ENCODE measurements around the gene TAF11L2.
"Not testable (repeated sequence)": the region's sequence is repeated elsewhere in the genome, so short reads cannot be mapped to it uniquely, and the experiment has no call there.

TAF11L2 gene

DNA sequence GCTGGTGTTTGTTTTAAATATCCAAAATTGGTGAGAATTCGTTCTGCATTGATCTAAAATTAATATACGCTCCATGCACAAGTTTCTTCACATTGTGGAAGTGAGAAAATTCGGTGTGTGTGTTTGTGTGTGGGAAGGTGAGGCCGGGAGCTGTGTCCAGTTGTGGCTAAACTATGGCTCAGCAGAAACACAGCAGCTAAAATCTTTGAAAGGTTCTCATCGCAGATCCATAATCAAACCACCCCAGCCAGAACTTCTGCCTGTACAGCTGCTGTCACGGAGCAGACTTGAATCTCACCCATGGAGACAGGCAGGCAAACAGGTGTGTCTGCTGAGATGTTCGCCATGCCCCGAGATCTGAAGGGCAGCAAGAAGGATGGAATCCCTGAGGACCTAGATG lies at the start of gene TAF11L2:
Gene TAF11L2, plus strand, starts transcription at position 301 of the 400 bp plus-strand sequence.
- DNase-seq, result not testable (repeated sequence)

- no peak for DNase-seq
Measured at GRCh38 chr5:17448877-17449276, 49.2 kb upstream of the TAF11L2 start.

- DNase-seq, result no peak
Measured at GRCh38 chr5:17452936-17453335, 45.1 kb upstream of the TAF11L2 start.

GRCh38 chr5:17455942-17456341 lies 42.1 kb upstream of the TAF11L2 start:
- DNase-seq, result no peak

- no peak for DNase-seq
Measured at GRCh38 chr5:17461793-17462192, 36.2 kb upstream of the TAF11L2 start.

- no peak for DNase-seq
Measured at GRCh38 chr5:17463653-17464052, 34.4 kb upstream of the TAF11L2 start.

DNA sequence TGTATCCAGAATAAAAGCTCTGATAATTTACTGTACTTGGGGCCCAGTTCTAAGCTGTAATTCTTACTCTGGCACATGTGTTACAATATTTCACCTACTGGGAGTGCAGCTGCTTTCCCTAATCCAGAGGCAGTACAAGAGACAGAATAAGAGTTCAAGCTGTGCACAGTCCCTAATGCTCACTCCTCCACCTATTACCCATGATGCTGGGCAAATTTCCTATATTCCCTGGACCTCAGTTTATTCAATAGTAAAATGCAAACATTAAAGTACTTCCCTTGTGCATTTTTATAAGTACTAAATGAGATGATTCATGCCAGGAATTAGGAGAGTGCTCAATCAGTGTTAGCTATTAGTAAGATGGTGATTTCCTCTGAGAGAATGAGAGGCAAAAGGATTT lies 28.0 kb upstream of the TAF11L2 start:
- no peak for DNase-seq

DNA sequence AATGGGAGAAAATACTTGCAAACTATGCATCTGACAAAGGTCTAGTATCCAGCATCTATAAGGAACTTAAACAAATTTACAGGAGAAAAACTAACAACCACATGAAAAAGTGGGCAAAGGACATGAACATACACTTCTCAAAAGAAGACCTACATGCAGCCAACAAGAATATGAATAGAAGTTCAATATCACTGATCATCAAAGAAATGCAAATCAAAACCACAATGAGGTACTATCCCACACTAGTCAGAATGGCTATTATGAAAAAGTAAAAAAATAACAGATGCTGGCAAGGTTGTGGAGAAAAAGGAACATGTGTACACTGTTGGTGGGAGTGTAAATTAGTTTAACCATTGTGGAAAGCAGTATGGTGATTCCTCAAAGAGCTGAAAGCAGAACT lies 23.0 kb upstream of the TAF11L2 start:
- DNase-seq, result not testable (repeated sequence)

- no peak for DNase-seq
Measured at GRCh38 chr5:17477043-17477442, 21.0 kb upstream of the TAF11L2 start.

- DNase-seq, result no peak
Measured at GRCh38 chr5:17477573-17478265, 20.3 kb upstream of the TAF11L2 start.

GRCh38 chr5:17481378-17481777 lies 16.7 kb upstream of the TAF11L2 start:
- no peak for DNase-seq

DNA sequence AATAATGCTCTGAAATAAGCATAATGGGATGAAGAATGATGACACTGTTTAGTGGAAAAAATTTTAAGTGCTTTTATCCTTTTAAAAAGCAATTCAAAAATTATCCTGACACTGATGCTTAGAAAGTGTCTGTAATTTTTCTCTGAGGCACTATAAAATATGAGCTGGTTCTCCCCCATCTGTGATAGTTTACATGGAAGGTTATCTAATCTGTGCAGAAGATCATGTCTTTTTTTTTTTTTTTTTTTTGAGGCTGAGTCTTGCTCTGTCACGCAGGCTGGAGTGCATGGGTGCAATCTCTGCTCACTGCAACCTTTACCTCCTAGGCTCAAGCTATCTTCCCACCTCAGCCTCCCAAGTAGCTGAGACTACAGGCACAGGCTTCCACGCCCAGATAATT lies 15.2 kb upstream of the TAF11L2 start:
- DNase-seq, result no peak

GRCh38 chr5:17486464-17487173 lies 11.4 kb upstream of the TAF11L2 start:
- not testable (repeated sequence) for DNase-seq

DNA sequence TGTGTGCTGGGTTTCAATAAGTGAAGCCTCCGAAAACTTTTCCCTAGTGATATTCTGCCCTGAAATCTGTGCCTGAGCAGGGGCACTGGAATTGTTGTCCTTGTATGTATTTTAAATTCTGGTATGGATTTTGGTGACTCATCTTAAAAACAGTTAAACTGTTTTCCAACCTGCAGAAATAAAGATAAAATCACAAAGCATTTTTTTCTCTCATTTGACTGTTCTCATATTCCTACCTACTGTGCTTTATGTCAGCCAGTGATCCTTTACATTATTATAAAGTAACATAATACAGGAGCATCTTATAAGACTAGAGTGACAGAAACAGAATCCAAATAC lies 10.9 kb upstream of the TAF11L2 start:
- DNase-seq, result no peak

DNA sequence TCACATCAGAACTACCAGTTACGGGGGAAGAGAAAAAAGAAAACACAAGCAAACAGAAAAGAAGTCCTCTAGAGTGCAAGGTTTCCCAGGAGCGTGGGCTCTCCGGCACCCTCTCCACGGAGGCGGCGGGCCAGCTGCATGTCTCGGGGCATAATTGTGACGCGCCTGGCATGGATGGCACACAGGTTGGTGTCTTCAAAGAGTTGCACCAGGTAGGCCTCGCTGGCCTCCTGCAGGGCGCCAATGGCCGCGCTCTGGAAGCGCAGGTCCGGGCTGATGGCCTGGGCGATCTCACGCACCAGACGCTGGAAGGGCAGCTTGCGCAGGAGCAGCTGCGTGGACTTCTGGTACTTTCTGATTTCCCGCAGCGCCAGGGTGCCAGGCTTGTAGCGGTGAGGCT lies 6.8 kb upstream of the TAF11L2 start:
- not testable (repeated sequence) for DNase-seq

- no peak for DNase-seq
Measured at GRCh38 chr5:17492770-17493169, 5.3 kb upstream of the TAF11L2 start.

DNA sequence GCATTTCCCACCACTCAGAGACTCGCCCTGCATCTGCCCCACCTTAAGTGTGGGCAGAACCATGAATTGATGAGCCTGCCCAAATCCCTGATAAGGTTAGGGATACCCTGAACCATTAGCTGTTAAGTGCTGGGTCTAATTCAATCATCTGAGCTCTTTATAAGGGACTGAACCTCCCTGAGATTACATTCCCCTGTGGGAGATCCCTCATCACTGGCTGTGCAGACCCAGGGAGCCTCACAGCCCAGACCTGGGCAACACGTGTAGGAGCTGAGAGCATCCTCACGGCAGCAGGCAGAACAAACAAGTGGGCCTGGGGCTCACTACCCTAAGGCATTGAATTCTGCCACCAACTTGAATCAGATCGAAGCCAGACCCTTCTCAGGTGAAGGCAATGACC lies 585 bp upstream of the TAF11L2 start:
- no peak for DNase-seq

DNA sequence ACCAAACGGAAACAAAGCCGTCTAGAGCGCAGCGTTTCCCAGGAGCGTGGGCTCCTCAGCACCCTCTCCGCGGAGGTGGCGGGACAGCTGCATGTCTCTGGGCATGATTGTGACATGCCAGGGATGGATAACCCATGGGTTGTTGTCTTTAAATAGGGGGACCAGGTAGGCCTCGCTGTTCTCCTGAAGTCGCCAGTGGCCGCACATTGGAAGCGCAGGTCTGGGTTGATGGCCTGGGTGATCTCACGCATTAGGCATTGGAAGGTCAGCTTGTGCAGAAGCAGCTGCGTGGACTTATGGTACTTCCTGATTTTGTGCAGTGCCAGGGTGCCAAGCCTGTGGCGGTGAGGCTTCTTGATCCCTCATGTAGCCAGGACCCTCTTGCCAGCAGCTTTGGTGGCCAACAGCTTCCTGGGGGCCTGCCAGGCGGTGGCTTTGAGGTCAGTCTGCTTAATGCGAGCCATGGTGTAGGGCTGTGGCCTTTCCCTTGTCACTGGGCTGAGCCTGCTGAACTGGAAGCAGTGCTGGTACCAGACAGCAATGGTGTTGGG lies 13.8 kb downstream of the TAF11L2 start:
- DNase-seq, result no peak

DNA sequence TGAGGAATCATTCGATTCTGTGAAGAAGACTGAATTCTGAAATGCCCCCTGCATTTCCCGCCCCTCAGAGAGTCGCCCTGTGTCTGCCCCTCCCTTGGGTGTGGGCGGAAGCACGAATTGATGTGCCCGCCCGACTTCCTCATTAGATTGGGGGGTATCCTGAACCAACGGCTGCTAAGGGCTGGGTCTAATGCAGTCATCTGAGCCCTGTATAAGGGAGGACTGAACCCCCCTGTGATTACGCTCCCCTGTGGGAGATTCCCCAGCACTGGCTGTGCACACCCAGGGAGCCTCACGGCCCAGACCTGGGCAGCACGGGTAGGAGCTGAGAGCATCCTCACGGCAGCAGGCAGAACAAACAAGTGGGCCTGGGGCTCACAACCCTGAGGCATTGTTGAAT lies 19.5 kb downstream of the TAF11L2 start:
- DNase-seq, result not testable (repeated sequence)

GRCh38 chr5:17518067-17518466 lies 20.0 kb downstream of the TAF11L2 start, which contains the start of gene TAF11L3:
Gene TAF11L3 (plus strand): TSS chr5:17518367.
- DNase-seq, result not testable (repeated sequence)

DNA sequence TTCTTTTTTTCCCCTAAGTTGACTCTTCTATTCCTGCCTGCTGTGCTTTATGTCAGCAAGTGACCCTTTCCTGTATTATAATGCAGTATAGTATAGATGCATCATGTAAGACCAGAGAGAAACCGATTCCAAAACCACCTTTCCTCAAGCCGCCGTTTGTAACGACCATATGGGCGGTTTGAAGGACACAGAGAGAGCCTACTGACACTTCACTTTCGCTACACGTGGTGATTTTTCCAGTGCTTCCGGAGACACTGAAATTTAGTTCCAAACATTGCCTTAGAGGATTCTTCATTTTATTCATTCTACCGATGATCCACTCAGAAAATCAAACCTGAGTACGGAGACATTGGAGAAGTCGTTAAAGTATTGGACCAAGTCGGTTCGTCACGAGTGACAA lies 21.5 kb downstream of the TAF11L2 start:
- DNase-seq, result not testable (repeated sequence)

DNA sequence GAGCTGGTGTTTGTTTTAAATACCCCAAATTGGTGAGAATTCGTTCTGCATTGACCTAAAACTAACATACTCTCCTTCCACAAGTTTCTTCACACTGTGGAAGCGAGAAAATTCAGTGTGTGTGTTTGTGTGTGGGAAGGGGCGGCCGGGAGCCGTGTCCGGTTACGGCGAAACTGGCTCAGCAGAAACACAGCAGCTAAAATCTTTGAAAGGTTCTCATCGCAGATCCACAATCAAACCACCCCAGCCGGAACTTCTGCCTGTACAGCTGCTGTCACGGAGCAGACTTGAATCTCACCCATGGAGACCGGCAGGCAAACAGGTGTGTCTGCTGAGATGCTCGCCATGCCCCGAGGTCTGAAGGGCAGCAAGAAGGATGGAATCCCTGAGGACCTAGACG lies 23.5 kb downstream of the TAF11L2 start, which contains the start of gene TAF11L4:
Gene TAF11L4, plus strand, starts transcription at position 301 of the 400 bp plus-strand sequence.
- not testable (repeated sequence) for DNase-seq

GRCh38 chr5:17524935-17525334 lies 26.9 kb downstream of the TAF11L2 start, which contains the start of gene TAF11L5:
Gene TAF11L5 (plus strand): TSS chr5:17525235.
- not testable (repeated sequence) for DNase-seq

- DNase-seq, result not testable (repeated sequence)
Measured at GRCh38 chr5:17526504-17526903, 28.5 kb downstream of the TAF11L2 start.
